HepG2 (cell line): ENCODE results near the gene SRC. TPM values are rescaled to one million over a fixed set of nuclear protein-coding genes. Genes with fewer than 3 reads are reported as not detected.

ENCODE experiments used
- ATAC-seq: fragments of 200-7000 bp; cut with Tn5 transposase; 3 replicates; pipeline ENCODE4 v1.9.1; 2020; ENCODE audit warnings: mild to moderate bottlenecking, moderate library complexity
- BruUV-seq: library from RNA; stranded (reverse); fragments of 400-500 nt; replicated peaks from 2 replicates; lab custom pipeline; 2021; lab: Mats Ljungman, UMichigan
- CTCF ChIA-PET: fragments of 300-600 bp; formaldehyde crosslinking; extraction: SDS; loops from one replicate; lab custom pipeline; 2021; ENCODE audit warnings: low total read pairs, inconsistent platforms, low intra/inter-chr PET ratio; lab: Yijun Ruan, JAX
- POLR2A ChIA-PET: fragments of 350-600 bp; sonication (Branson Sonifier 250); formaldehyde crosslinking; loops from one replicate; lab custom pipeline; 2020; ENCODE audit warnings: antibody characterized with exemption, inconsistent platforms; lab: Yijun Ruan, JAX
- DNase-seq: peaks from one replicate; pipeline ENCODE4 v3.0.0-alpha.2; 2015; ENCODE audit warnings: low spot score
- FAIRE-seq: peaks from 3 replicates; lab custom pipeline; 2011; peaks lifted over from hg19 to GRCh38; lab: Jason Lieb, UNC
- H2AFZ ChIP-seq: one replicate; pipeline ENCODE4 v1.6.1; 2011; ENCODE audit warnings: low read length, inconsistent platforms
- H3K27ac ChIP-seq: fragments of 300-600 bp; 3 replicates; pipeline ENCODE4 v1.8.0; 2011; ENCODE audit warnings: mixed run types, mild to moderate bottlenecking, mixed read lengths, low read length, inconsistent platforms; ENCODE audit not compliant: insufficient read depth; ENCODE audit errors: extremely low read length
- H3K27me3 ChIP-seq, 2 experiments: fragments of 200-600 bp in 1 of 2; 2 replicates in 1 of 2; 3 replicates in 1 of 2; pipeline versions ENCODE4 v1.6.0 to v1.8.0; 2011; ENCODE audit warnings: low read length in 2 of 2, mild to moderate bottlenecking in 2 of 2, moderate library complexity in 2 of 2, inconsistent platforms in 1 of 2; ENCODE audit not compliant: insufficient read depth in 2 of 2, control insufficient read depth in 1 of 2
- H3K36me3 ChIP-seq, 2 experiments: fragments of 200-600 bp in 1 of 2; replicated peaks in 1 of 2; 2 replicates in 1 of 2; 3 replicates in 1 of 2; pipeline versions ENCODE4 v1.5.1 to v1.8.0; 2011; ENCODE audit warnings: low read length in 2 of 2, inconsistent platforms in 1 of 2; ENCODE audit not compliant: insufficient read depth in 2 of 2, control insufficient read depth in 1 of 2
- H3K4me1 ChIP-seq: 2 replicates; pipeline ENCODE4 v1.5.1; 2012; ENCODE audit warnings: low read length, inconsistent platforms; ENCODE audit not compliant: insufficient read depth
- H3K4me2 ChIP-seq: 2 replicates; pipeline ENCODE4 v1.6.0; 2011; ENCODE audit warnings: low read depth, low read length, inconsistent platforms
- H3K4me3 ChIP-seq, 3 experiments: fragments of 200-600 bp in 1 of 3; sonication (generic), shearing (Covaris generic) in 1 of 3; replicated peaks in 1 of 3; 2 replicates each; pipeline ENCODE4 v1.5.1; 2011 to 2016; ENCODE audit warnings: low read length in 3 of 3, inconsistent platforms in 2 of 3, low read depth in 2 of 3, mild to moderate bottlenecking in 2 of 3, control low read depth in 1 of 3, mixed read lengths in 1 of 3; ENCODE audit not compliant: insufficient read depth in 1 of 3
- H3K79me2 ChIP-seq: one replicate; pipeline ENCODE4 v1.6.1; 2011; ENCODE audit warnings: low read length, inconsistent platforms; ENCODE audit not compliant: insufficient read depth
- H3K9ac ChIP-seq: 2 replicates; pipeline ENCODE4 v1.6.0; 2011; ENCODE audit warnings: mild to moderate bottlenecking, low read depth, low read length, inconsistent platforms; ENCODE audit not compliant: insufficient read depth
- H3K9me3 ChIP-seq: 2 replicates; pipeline ENCODE4 v1.5.1; 2012; ENCODE audit warnings: mild to moderate bottlenecking, low read length
- H4K20me1 ChIP-seq: 2 replicates; pipeline ENCODE4 v1.6.0; 2011; ENCODE audit warnings: inconsistent platforms, mild to moderate bottlenecking, low read length, moderate library complexity; ENCODE audit not compliant: insufficient read depth
- E2F1 ChIP-seq: sonication (generic); formaldehyde crosslinking; IDR thresholded peaks from 2 replicates; pipeline ENCODE4 v1.5.0; 2020; ENCODE audit warnings: missing genetic modification reagents
- ETV6 ChIP-seq: sonication (generic); formaldehyde crosslinking; conservative IDR thresholded peaks from 2 replicates; pipeline ENCODE4 v1.4.0; 2020; ENCODE audit warnings: missing genetic modification reagents
- FOSL1 ChIP-seq: sonication (generic); formaldehyde crosslinking; IDR thresholded peaks from 2 replicates; pipeline ENCODE4 v1.9.0; 2021; ENCODE audit warnings: missing genetic modification reagents, borderline replicate concordance
- FOXC1 ChIP-seq: sonication (generic); formaldehyde crosslinking; IDR thresholded peaks from 2 replicates; pipeline ENCODE4 v1.8.0; 2022; ENCODE audit warnings: mild to moderate bottlenecking, missing genetic modification reagents, borderline replicate concordance
- FOXM1 ChIP-seq: sonication (generic); formaldehyde crosslinking; IDR thresholded peaks from 2 replicates; pipeline ENCODE4 v1.5.0; 2020; ENCODE audit warnings: missing genetic modification reagents
- GMEB1 ChIP-seq: sonication (generic); formaldehyde crosslinking; IDR thresholded peaks from 2 replicates; pipeline ENCODE4 v1.5.1; 2020; ENCODE audit warnings: missing genetic modification reagents, mild to moderate bottlenecking, borderline replicate concordance
- KLF9 ChIP-seq: IDR thresholded peaks from 2 replicates; pipeline ENCODE4 v1.6.1; 2016; ENCODE audit warnings: low read depth
- NR2F2 ChIP-seq: IDR thresholded peaks from 2 replicates; pipeline ENCODE4 v1.6.1; 2012; ENCODE audit warnings: low read depth, inconsistent platforms, borderline replicate concordance
- SATB2 ChIP-seq: sonication (generic); formaldehyde crosslinking; IDR thresholded peaks from 2 replicates; pipeline ENCODE4 v1.5.0; 2020; ENCODE audit warnings: missing genetic modification reagents
- THRA ChIP-seq: sonication (generic); formaldehyde crosslinking; IDR thresholded peaks from 2 replicates; pipeline ENCODE4 v1.4.0; 2020; ENCODE audit warnings: missing genetic modification reagents, borderline replicate concordance
- ZMYM2 ChIP-seq: sonication (generic); formaldehyde crosslinking; IDR thresholded peaks from 2 replicates; pipeline ENCODE4 v1.8.0; 2022; ENCODE audit warnings: mild to moderate bottlenecking, missing genetic modification reagents
- ZNF260 ChIP-seq: sonication (generic); formaldehyde crosslinking; IDR thresholded peaks from 2 replicates; pipeline ENCODE4 v1.4.0; 2020; ENCODE audit warnings: missing genetic modification reagents, low read depth, mild to moderate bottlenecking, borderline replicate concordance
- ZNF460 ChIP-seq: sonication (generic); formaldehyde crosslinking; IDR thresholded peaks from 2 replicates; pipeline ENCODE4 v1.5.1; 2020; ENCODE audit warnings: missing genetic modification reagents, mild to moderate bottlenecking, borderline replicate concordance
- ZNF660 ChIP-seq: sonication (generic); formaldehyde crosslinking; IDR thresholded peaks from 2 replicates; pipeline ENCODE4 v1.5.1; 2020; ENCODE audit warnings: mild to moderate bottlenecking, low read depth, missing genetic modification reagents, borderline replicate concordance
- WGBS: methylation state at CpG from one replicate; pipeline ENCODE4 v1.1.6; 2017; ENCODE audit warnings: low lambda C conversion rate; 5-methylcytosine and 5-hydroxymethylcytosine counted together
- in situ Hi-C: cut with HindIII; loops from 2 replicates; pipeline ENCODE4 v1.10.0; 2017; ENCODE audit warnings: low pct_unique_long_range_greater_than_20kb; ENCODE audit not compliant: extremely low pct_ligation_motif_present
- intact Hi-C: fragments of 100-400 bp; cut with micrococcal nuclease; formaldehyde crosslinking; loops from one replicate; pipeline ENCODE4 v1.10.0; 2022; ENCODE audit not compliant: unreplicated experiment
- polyA plus RNA-seq, 8 experiments: library from polyadenylated mRNA; depleted of rRNA in 3 of 8; stranded (reverse) in 7 of 8; unstranded in 1 of 8; fragments of >200 nt; fragmentation: Illumina TruSeq in 4 of 8; extraction: Trizol in 4 of 8; gene quantifications; 2 replicates each; pipeline versions ENCODE4 v1.2.1 to v1.2.3, GENCODE V29; 2011 to 2016; ENCODE audit warnings: low read depth in 4 of 8, missing spikeins in 1 of 8, mixed read lengths in 1 of 8; ENCODE audit not compliant: insufficient read depth in 1 of 8
- total RNA-seq, 5 experiments: library from RNA; depleted of rRNA; stranded (reverse); fragments of >200 nt; fragmentation: Illumina TruSeq; extraction: Trizol; gene quantifications; 2 replicates each; pipeline ENCODE4 v1.2.3, GENCODE V29; 2016; ENCODE audit warnings: low read depth in 1 of 5

SRC gene
- total and polyA plus RNA-seq, 2 of the 13 experiments (the other 11 are each of a cell fraction or from before 2014, with no cell fraction given): 54.7 to 192 TPM

GRCh38 chr20:37443596-37443995 lies 97.7 kb downstream of the SRC start:
- Histone ChIP-seq H2AFZ (no peak overlapping the region), H3K27ac (no peak overlapping the region), H3K36me3 (no peaks in the 10 kb centered on the region), H3K27me3 (peaks cover 5 to 54% of the 10 kb centered on the region in 2 experiments; a peak in 4 of 5 replicates), H3K79me2 (no peaks in the 10 kb centered on the region), H3K4me2 (no peak overlapping the region), H4K20me1 (no peaks in the 10 kb centered on the region), H3K9me3 (no peaks in the 10 kb centered on the region), H3K9ac (no peak overlapping the region), H3K4me1 (peaks cover 3% of the 10 kb centered on the region; the same call in 1 of the 2 replicates), H3K4me3 (no peak overlapping the region)
- FAIRE-seq: no peak
- no peak for TF ChIP-seq ZNF460
- TF ChIP-seq THRA (CRISPR knock-in tag): no peak
- TF ChIP-seq GMEB1 (CRISPR knock-in tag): no peak
- no peak for TF ChIP-seq ZNF260 (CRISPR knock-in tag)
- no peak for TF ChIP-seq E2F1 (CRISPR knock-in tag)
- TF ChIP-seq ZMYM2 (CRISPR knock-in tag): no peak
- TF ChIP-seq SATB2 (CRISPR knock-in tag): no peak
- TF ChIP-seq NR2F2: no peak
- no peak for TF ChIP-seq FOXC1 (CRISPR knock-in tag)
- TF ChIP-seq ETV6 (CRISPR knock-in tag): no peak
- TF ChIP-seq KLF9: no peak
- TF ChIP-seq ZNF660 (CRISPR knock-in tag): no peak
- TF ChIP-seq FOSL1: no peak
- TF ChIP-seq FOXM1: no peak
- ChIA-PET CTCF (no interaction called here), POLR2A (no interaction called here)
- intact Hi-C loops: no loop called here
- BruUV-seq: no TSS peak
- no peak for DNase-seq
- 19% methylated on average over 4 of the region's 4 CpGs for WGBS
- ATAC-seq: no peak
- in situ Hi-C loops: no loop called here
